ENCODE results near the gene SP3.

GRCh38 chr2:173959358-173959884, 5.8 kb downstream of the SP3 start:
- TF ChIP-seq, protein P1, sequence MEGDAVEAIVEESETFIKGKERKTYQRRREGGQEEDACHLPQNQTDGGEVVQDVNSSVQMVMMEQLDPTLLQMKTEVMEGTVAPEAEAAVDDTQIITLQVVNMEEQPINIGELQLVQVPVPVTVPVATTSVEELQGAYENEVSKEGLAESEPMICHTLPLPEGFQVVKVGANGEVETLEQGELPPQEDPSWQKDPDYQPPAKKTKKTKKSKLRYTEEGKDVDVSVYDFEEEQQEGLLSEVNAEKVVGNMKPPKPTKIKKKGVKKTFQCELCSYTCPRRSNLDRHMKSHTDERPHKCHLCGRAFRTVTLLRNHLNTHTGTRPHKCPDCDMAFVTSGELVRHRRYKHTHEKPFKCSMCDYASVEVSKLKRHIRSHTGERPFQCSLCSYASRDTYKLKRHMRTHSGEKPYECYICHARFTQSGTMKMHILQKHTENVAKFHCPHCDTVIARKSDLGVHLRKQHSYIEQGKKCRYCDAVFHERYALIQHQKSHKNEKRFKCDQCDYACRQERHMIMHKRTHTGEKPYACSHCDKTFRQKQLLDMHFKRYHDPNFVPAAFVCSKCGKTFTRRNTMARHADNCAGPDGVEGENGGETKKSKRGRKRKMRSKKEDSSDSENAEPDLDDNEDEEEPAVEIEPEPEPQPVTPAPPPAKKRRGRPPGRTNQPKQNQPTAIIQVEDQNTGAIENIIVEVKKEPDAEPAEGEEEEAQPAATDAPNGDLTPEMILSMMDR (IDR thresholded peaks at IDR 0.05), result no peak
- TF ChIP-seq POLR2A (IDR thresholded peaks at IDR 0.05), result no peak

Measured in prostate gland (tissue), 2 donors.